ENCODE measurements around the gene ACAA1.
A peak's percentile ranks its signal among the peaks of the same experiment; 100 is the strongest.
"Not testable (repeated sequence)": the region's sequence is repeated elsewhere in the genome, so short reads cannot be mapped to it uniquely, and the experiment has no call there.

ACAA1 gene, protein sequence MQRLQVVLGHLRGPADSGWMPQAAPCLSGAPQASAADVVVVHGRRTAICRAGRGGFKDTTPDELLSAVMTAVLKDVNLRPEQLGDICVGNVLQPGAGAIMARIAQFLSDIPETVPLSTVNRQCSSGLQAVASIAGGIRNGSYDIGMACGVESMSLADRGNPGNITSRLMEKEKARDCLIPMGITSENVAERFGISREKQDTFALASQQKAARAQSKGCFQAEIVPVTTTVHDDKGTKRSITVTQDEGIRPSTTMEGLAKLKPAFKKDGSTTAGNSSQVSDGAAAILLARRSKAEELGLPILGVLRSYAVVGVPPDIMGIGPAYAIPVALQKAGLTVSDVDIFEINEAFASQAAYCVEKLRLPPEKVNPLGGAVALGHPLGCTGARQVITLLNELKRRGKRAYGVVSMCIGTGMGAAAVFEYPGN

DNA sequence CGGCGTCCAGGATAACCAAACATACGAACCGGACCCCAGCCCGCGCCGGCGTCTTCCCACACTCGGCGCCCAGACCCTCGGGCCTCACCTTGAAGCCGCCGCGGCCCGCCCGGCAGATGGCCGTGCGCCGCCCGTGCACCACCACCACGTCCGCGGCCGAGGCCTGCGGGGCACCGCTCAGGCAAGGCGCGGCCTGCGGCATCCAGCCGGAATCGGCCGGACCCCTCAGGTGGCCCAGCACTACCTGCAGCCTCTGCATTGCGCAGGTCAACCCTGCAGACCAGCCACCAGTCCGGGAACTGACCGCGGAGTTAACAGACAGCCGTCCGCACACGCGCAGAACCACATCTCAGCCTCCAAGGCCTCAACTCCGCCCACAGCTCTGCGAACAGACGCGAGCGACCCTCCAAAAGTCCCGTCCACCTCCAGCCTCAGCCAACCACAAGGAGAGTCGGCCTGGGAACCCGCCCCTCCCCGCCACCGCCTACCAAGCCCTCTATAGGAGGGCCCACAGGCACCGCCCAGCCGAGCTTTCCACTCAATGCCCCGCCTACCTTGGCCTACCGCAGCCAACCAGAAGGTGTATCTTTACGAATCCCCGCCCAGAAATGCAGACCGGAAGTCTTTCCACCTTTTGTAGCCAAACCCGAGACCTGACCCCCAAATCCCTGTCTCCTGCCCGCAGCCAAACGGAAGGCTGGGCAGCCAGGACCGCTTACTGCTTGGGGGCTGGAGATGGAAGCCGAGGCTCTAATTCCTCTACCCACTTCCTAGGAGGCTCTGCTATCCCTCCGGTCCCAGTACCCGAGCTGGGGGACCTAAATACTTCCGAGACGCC is at the start of gene ACAA1:
TSS of gene ACAA1 (minus strand) at position 351 of the 838 bp plus-strand sequence. CDS start at position 259, 92 bp downstream.
- DNase-seq (ENCODE audit: low read depth), result peak; percentile 96

GRCh38 chr3:38177181-38177580 is 40.3 kb upstream of the ACAA1 start:
- no peak for DNase-seq (ENCODE audit: low read depth)

DNA sequence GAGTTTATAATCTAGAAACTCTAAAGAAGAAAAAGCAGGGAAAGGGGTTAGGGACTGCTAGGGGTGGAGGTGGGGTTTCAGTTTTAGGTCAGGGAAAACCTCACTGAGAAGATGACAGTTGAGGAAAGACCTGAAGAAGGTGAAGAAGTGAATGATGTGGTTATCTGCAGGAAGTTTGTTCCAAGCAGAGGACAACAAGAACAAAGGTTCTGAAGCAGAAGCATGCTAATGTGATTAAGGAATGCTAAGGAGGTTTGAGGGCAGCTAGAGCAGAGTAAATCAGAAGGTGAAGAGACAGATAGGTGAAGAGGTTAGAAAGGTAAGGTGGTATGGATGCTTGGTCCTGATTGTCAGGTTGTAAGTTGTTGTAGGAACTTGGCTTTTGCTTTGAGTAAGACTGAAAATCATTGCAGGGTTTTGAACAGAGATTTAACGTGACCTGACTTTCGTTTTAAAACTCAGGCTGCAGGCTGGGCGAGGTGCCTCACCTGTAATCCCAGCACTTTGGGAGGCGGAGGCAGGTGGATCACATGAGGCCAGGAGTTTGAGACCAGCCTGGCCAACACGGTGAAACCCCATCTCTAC is 37.0 kb upstream of the ACAA1 start:
- no peak for DNase-seq (ENCODE audit: low read depth)

GRCh38 chr3:38171622-38172021 is 34.7 kb upstream of the ACAA1 start:
- DNase-seq (ENCODE audit: low read depth), result no peak

DNA sequence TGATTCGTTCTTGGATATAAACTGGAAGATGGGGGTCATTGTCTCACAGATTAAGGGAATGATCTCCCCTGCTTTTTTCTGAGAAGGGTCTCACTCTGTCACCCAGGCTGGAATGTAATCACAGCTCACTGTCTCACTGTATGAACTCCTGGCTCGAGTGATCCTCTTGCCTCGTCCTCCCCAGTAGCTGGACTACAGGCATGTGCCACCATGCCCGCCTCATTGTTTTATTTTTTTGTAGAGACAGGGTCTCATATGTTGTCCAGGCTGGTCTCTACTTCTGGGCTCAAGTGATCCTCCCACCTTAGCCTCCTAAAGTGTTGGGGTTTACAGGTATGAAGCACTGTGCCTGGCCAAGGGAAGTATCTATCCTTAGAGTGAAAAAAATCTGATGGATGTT is 33.8 kb upstream of the ACAA1 start:
- DNase-seq (ENCODE audit: low read depth), result no peak

- peak; percentile 31 for DNase-seq (ENCODE audit: low read depth)
Observed at GRCh38 chr3:38169027-38169317, 32.0 kb upstream of the ACAA1 start.

DNA sequence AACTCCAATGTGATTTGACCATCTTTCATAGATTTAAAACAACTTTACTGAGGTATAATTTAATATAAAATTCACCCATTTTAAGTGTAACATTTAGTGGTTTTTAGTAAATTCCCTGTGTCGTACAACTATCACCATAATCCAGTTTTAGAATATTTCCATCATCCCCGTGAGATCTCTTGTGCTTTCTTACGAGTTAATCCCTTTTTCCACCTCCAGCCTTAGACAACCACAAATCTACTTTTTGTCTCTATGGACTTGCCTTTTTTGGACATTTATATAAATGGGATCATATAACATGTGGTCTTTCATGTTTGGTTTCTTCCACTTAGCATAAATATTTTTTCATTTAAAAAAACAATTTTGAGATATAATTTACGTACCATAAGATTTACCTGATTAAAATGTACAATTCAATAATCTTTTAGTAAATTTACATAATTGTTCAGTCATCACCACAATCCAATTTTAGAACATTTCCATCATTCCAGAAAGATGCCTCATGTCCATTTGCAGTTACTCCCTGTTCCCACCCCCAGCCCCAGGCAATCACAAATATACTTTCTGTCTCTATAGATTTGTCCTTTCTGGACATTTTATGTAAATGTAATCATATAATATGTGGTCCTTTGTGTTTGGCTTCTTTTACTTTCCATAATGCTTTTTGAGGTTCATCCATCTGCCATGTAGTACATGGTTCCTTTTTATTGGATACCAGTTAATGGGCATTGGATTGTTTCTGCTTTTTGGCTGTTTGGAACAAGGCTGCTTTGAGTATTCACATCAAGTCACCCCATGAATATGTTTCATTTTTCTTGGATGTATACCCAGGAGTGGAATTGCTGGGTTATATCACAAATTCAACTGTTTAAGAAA is 31.5 kb upstream of the ACAA1 start:
- peak; percentile 45 for DNase-seq (ENCODE audit: low read depth)

- no peak for DNase-seq (ENCODE audit: low read depth)
Observed at GRCh38 chr3:38167591-38167990, 30.7 kb upstream of the ACAA1 start.

- no peak for DNase-seq (ENCODE audit: low read depth)
Observed at GRCh38 chr3:38165722-38166387, 28.9 kb upstream of the ACAA1 start.

GRCh38 chr3:38164952-38165721 is 28.2 kb upstream of the ACAA1 start, which contains the start of gene OXSR1:
Gene OXSR1 (plus strand): TSS chr3:38165537. CDS start chr3:38165877, 340 bp downstream.
- peak; percentile 99 for DNase-seq (ENCODE audit: low read depth)

DNA sequence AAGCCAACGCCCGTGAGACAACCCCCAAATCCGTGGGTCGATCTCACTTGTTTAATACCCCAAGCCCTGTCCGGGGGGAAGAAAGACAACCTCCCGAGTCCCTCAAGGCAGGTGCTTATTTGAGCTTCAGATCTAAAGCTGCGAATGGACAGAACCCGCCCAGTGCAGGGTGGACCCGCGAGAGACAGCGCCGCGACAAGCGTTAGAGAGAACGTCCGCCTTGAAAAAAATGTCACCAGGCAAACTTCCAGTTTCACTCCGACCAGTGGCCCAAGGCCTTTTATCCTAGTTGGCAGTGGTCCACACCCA is 27.7 kb upstream of the ACAA1 start:
- DNase-seq (ENCODE audit: low read depth), result no peak

DNA sequence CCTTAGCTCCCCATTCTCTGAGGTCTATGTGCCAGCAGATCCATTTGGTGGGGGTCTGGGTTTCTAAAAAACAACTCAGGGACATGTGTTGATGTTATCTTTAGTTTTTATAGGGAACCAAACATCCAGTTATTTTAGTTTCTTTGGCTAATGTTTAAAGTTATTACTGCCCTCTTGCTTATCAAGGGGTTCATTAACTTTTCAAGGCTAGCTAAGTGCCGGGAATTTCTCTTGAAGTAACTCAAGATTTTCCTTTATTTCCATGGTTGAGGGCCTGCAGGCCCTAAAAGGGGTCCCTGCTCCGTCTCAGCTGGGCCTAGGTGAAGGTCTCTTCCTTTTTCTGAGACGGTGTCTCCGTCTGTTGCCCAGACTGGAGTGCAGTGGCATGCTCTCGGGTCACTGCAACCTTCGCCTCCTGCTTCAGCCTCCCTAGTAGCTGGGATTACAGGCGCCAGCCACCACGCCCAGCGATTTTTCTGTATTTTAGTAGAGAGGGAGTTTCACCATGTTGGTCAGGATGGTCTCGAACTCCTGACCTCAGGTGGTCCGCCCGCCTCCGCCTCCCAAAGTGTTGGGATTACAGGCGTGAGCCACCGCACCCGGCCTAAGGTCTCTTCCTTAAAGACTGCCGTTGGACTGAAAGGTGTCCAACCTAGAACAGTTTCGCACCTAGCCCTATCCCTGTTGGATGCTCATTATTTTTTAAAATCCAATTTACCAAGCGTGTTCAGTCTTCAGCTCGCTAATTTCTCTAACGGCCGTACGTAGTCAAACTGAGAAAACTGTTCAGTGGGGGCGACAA is 27.1 kb upstream of the ACAA1 start:
- DNase-seq (ENCODE audit: low read depth), result no peak

DNA sequence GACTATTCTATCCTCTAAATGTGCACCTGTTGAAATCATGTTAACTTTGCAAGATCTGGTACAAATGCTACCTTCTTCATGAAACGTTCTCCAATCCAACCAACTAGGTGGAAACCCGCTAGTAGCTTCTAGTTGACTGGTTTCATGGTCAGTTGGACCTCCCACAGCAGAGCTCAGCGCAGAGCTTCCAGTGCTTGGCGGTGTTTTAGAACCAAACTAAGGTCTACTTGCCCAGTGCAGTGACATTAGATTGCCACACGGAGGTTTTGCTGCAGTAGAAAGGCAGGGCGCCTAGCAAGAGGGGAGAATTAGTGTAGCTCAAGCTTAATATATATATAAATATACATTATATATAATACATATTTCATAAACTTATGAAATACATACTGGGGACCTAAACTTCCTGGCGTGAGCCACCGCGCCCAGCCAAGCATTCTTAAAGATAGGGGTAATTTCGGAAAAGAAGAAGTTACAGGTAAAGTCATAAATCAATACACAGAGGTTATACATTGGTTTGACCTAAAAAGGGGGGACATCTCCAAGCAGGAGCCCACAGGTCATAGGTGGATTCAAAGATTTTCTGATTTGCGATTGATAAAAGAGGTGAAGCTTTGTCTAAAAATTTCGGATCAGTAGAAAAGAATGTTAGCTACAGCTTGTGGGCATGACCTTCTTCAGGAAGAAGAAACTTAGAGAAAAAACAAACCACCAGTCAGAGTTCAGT is 26.4 kb upstream of the ACAA1 start:
- no peak for DNase-seq (ENCODE audit: low read depth)

DNA sequence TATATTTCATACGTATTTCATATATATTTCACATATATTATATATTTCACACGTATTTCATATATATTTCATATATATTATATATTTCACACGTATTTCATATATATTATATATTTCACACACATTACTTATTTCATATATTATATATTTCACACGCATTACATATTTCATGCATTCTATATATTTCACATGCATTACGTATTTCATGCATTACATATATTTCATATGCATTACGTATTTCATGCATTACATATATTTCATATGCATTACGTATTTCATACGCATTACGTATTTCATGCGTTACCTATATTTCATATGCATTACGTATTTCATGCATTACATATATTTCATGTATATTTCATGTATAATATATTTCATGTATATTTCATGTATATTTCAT is 23.8 kb upstream of the ACAA1 start:
- not testable (repeated sequence) for DNase-seq (ENCODE audit: low read depth)

GRCh38 chr3:38158472-38158871 is 21.5 kb upstream of the ACAA1 start:
- DNase-seq (ENCODE audit: low read depth), result no peak

- no peak for DNase-seq (ENCODE audit: low read depth)
Observed at GRCh38 chr3:38157595-38157994, 20.7 kb upstream of the ACAA1 start.

DNA sequence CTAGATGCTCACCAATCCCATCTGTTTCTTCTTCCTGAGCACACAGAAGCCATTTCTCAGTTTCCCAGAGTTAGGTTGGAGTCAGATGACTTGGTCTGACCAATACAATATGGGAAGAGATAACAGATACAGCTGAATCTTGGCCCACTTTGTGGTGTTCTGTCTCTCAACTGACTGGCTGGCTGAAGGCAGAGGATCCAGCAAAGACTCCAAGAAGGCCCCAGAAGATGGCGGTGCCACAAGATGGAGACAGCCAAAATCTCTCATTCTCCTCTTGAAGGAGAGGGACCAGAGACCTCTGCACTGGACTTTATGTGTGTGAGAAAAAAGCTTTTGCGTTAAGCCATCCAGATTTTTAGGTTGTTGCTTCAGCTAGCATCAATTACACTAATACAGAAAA is 20.2 kb upstream of the ACAA1 start:
- DNase-seq (ENCODE audit: low read depth), result no peak

DNA sequence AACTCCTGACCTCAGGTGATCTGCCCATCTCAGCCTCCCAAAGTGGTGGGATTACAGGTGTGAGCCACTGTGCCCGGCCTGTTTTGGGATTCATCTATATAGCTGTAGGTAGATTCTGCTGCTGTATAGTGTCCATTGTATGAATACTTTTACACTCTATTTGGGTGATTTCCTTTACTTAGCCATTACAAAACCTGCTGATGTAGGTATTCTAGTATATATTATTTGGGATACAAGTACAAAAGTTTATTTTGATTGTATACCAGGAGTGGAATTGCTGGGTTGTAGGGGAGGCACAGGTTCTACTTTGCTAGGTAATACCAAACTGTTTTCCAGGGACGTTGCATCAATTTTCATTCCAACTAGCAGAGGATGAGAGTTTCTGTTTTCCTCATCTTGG is 18.9 kb upstream of the ACAA1 start:
- no peak for DNase-seq (ENCODE audit: low read depth)

DNA sequence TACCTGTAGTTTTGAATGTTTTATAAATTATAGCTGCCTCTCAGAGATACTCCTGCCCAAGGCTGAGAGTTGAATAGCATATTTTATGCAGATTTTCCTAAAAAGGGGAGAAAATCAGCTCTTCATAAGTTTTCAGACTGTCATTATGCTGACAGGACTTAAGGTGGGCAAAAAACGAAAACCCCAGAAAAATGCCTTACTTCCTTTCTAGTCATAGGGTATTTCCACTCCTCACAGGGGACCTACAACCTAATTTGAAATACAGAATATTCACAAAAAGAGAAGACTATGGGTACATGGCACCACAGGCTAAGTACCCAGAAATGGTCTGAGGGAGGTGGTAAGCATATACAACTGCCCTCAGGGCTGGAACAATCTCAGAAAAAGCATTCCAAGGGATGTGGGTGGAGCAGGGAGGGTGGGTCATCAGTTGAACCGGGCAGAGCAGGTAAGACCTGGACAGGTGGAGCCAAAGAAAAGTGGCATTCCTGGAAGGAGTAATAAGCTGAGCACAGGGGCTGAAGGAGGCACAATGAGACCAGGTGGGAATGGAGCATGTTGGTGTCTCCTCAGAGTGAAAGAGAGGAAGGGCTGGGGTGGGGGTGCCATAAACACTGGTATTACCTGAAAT is 17.8 kb upstream of the ACAA1 start:
- no peak for DNase-seq (ENCODE audit: low read depth)

All from non-pigmented ciliary epithelial cell (primary cell).